Activated CD4-positive, alpha-beta T cell treated with anti-CD3 and anti-CD28 coated beads, Interleukin-2, amount 10 ng/mL, durations not matched to agents 24 days and 14 days (primary cell): ENCODE measurements around the gene SLC22A23. TPM values are rescaled to one million over a fixed set of nuclear protein-coding genes. Genes with fewer than 3 reads are reported as not detected.
"Not testable (repeated sequence)": the region's sequence is repeated elsewhere in the genome, so short reads cannot be mapped to it uniquely, and the experiment has no call there.

Source experiments
- DNase-seq: peaks from one replicate; pipeline ENCODE4 v3.0.0; 2022
- H3K27ac Mint-ChIP-seq: one replicate; pipeline ENCODE4 v1.8.0; 2022; ENCODE audit warnings: mild to moderate bottlenecking, mixed read lengths
- H3K27me3 Mint-ChIP-seq: one replicate; pipeline ENCODE4 v1.8.0; 2022; ENCODE audit warnings: mixed read lengths
- H3K36me3 Mint-ChIP-seq: one replicate; pipeline ENCODE4 v1.8.0; 2022; ENCODE audit warnings: low read depth, mild to moderate bottlenecking, mixed read lengths
- H3K4me1 Mint-ChIP-seq: one replicate; pipeline ENCODE4 v1.8.0; 2021; ENCODE audit warnings: mixed read lengths
- H3K4me3 Mint-ChIP-seq: one replicate; pipeline ENCODE4 v1.8.0; 2022; ENCODE audit warnings: mild to moderate bottlenecking, moderate library complexity, mixed read lengths
- H3K9me3 Mint-ChIP-seq: one replicate; pipeline ENCODE4 v1.8.0; 2021; ENCODE audit warnings: mixed read lengths
- intact Hi-C: fragments of 100-400 bp; cut with micrococcal nuclease; formaldehyde crosslinking; loops from one replicate; pipeline ENCODE4 v1.15.1; 2023
- total RNA-seq: library from RNA; stranded (reverse); gene quantifications from 2 replicates; pipeline ENCODE4 v1.2.3, GENCODE V29; 2022

SLC22A23 gene
- total RNA-seq, 1 donor from 2014 or later, result 0.12 TPM

DNA sequence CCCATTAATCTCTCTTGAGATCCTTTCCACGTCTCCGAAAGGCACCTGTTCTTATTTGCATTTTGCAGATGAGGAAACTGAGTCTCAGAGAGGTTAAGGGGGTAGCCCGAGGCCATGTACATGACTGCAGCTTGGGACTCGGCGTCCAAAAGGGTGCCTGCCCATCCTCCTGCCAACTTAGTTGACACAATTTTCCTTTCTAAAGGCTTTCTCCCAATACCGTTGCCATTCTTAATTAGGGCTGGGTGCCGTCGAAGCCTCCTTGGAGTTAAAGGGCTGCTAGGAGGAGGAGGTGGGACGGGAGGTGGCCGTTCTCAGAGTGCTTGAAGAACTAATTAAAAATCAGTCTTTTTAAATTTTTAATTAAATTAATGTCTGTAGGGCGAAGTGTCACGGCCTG lies 198.6 kb downstream of the SLC22A23 start:
- H3K4me1 Mint-ChIP-seq, result peaks cover 29% of the 10 kb centered on the region
- no peaks in the 10 kb centered on the region for H3K9me3 Mint-ChIP-seq
- intact Hi-C loops, result loop anchor here (1.0 to 10.0 kb wide), 8 partner anchors 49 to 879 kb away; partner anchors contain the start of genes BPHL, ECI2, NQO2 and WRNIP1
- H3K36me3 Mint-ChIP-seq, result peaks cover 23% of the 10 kb centered on the region
- DNase-seq, result no peak
- no peak overlapping the region for H3K27ac Mint-ChIP-seq
- peak overlapping the region; percentile 72 for H3K4me3 Mint-ChIP-seq
- H3K27me3 Mint-ChIP-seq, result peaks cover 19% of the 10 kb centered on the region

DNA sequence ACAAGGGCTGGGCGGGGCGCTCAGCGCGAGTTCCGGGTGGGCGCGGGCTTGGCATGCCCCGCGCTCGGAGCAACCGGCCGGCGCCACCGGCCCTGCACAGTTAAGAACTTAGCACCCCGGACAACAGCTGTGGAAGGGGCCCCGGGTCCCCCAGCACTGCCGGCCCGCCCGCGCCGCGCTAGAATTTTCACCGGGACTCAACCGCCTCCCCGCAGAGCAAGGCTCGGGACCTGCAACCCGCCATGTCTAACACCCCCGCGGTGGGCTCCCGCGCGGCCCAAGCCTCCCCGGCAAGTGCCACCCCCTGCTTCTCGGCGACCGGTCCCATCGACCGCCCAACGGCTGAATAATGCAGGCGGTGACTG lies 203.3 kb downstream of the SLC22A23 start:
- intact Hi-C loops, result loop anchor here (10.0 kb wide), 1 partner anchor 761 kb away; no protein-coding TSS in a partner anchor
- Mint-ChIP-seq H3K4me3 (no peak overlapping the region), H3K9me3 (no peaks in the 10 kb centered on the region), H3K27ac (no peak overlapping the region), H3K27me3 (peaks cover 36% of the 10 kb centered on the region), H3K4me1 (peaks cover 6% of the 10 kb centered on the region), H3K36me3 (no peaks in the 10 kb centered on the region)
- no peak for DNase-seq

DNA sequence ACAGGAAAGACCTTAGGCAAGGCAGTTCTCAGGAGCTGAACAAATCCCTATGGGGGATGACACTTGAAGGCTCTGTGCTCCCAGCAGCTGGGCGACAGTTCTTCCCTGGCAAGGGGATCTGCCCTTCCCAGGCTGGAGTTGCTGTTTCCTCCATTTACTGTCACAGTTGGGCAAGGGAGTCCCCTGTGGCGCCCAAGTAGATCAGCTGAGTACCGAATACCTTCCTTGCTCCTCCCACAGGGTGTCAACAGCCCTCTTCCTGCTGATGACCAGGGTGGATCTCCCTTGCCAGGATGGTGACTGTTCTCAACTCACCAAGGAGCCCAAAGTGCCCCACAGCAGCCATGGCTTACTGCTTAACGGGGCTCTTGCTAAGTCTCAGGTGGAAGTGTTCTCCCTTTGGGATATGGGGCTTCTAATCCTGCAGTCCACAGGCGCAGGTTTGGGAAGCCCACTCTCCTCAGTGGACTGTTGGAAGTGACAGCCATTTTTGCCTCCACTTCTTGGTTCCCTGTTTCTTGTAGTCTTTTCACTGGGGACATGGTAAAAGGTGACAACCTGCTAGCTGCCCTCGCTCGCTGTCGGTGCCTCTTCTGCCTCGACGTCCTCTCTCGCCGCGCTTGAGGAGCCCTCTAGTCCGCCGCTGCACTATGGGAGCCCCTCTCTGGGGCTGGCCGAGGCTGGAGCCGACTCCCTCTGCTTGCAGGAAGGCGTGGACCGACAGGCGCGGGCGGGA lies 203.8 kb downstream of the SLC22A23 start:
- Mint-ChIP-seq H3K4me1 (peaks cover 6% of the 10 kb centered on the region), H3K9me3 (no peaks in the 10 kb centered on the region), H3K27me3 (peaks cover 42% of the 10 kb centered on the region), H3K27ac (no peak overlapping the region), H3K4me3 (no peak overlapping the region), H3K36me3 (no peaks in the 10 kb centered on the region)
- DNase-seq, result peak; percentile 56
- intact Hi-C loops, result loop anchor here (10.0 kb wide), 1 partner anchor 762 kb away; no protein-coding TSS in a partner anchor

DNA sequence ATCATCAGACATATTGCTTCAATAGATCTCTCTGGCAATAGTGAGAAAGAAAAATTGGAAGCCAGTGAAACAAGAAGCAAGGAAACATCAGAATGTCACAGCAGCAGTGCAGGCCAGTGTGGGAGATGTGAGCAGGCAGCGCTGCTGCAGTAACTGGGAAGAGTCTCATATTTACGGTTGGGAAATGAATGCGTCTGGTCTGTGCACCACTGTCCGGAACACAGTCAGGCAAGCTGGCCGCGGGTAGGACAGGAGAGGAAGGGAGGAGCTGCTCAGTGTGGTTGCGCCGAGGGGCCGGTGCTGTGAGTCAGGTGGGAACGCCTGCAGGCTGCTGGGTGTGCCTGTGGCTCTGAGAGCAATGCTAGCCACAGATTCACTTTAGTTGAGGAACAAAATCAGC lies 204.5 kb downstream of the SLC22A23 start:
- DNase-seq, result peak; percentile 57
- H3K27ac Mint-ChIP-seq, result no peak overlapping the region
- H3K36me3 Mint-ChIP-seq, result no peaks in the 10 kb centered on the region
- no peaks in the 10 kb centered on the region for H3K9me3 Mint-ChIP-seq
- peaks cover 45% of the 10 kb centered on the region for H3K27me3 Mint-ChIP-seq
- peaks cover 6% of the 10 kb centered on the region for H3K4me1 Mint-ChIP-seq
- intact Hi-C loops, result loop anchor here (10.0 kb wide), 1 partner anchor 762 kb away; no protein-coding TSS in a partner anchor
- H3K4me3 Mint-ChIP-seq, result no peak overlapping the region

DNA sequence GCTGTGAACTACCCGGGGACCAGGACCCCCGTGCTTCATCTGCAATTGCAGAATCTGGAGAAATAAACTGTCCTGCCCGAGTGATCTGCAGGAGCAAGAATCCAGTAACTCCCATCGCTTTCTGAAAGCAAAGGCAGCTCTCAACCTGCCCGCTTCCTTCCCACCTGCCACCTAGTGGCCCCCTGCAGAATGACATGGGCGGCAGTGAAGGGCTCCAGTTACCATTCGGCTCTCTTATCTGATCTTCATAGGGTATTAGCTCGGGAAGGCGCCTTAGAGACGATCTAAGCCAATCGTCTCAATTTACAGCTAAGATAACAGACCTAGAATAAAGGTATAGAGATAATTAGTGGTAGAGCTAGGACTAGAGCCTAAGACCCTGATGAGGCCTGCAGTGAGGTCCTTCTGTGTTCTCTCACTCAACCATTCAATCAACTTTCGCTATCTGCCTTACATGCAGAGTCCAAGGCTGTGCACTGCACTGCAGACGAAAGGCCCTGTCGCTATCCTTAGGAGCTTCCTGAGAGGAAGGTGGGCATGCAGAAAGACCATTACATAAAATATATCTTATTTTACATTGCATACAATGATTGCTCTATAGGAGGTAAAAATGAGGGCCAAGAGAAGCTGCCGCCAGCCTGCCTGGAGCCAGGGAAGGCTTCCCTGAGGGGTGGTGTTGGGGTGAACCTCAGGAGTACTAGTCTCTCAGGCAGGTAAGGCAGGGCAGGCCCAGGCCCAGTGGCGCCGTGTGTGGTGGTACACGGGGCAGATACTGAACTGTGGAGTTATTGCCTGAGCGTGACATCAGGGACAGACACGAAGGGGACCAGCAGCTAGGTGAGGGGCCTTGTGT lies 205.2 kb downstream of the SLC22A23 start:
- DNase-seq, result peak; percentile 95
- H3K27me3 Mint-ChIP-seq, result peaks cover 43% of the 10 kb centered on the region
- H3K4me1 Mint-ChIP-seq, result peaks cover 6% of the 10 kb centered on the region
- no peaks in the 10 kb centered on the region for H3K36me3 Mint-ChIP-seq
- H3K27ac Mint-ChIP-seq, result no peak overlapping the region
- H3K4me3 Mint-ChIP-seq, result peak overlapping the region; percentile 24
- no peaks in the 10 kb centered on the region for H3K9me3 Mint-ChIP-seq
- intact Hi-C loops, result loop anchor here (1.0 to 10.0 kb wide), 3 partner anchors 21 to 763 kb away; no protein-coding TSS in a partner anchor

DNA sequence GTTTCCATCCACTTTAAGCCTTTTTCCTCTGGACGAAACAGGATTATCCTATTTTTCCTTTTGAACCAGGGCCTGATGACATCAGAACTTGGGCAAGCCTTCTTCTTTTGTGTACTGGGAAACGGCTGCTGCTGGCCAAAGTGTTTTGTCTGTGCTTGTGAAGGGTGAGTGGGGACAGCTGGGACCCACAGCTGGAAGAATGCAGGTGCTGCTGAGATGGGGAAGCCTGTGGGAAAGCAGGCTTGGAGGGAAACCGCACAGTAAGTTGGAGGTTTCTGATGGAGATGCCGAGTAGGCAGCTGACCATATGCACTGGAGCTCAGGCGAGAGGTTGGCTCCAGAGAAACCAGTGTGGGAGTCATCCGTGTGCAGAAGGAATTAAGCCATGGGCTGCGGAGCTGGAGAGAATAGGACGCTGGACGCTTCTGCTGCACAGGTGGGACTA lies 206.6 kb downstream of the SLC22A23 start:
- Mint-ChIP-seq H3K4me1 (peaks cover 6% of the 10 kb centered on the region), H3K4me3 (no peak overlapping the region), H3K27me3 (peaks cover 40% of the 10 kb centered on the region), H3K36me3 (no peaks in the 10 kb centered on the region), H3K27ac (no peak overlapping the region), H3K9me3 (no peaks in the 10 kb centered on the region)
- intact Hi-C loops, result loop anchor here (2.0 to 10.0 kb wide), 2 partner anchors 19 to 765 kb away; no protein-coding TSS in a partner anchor
- no peak for DNase-seq

DNA sequence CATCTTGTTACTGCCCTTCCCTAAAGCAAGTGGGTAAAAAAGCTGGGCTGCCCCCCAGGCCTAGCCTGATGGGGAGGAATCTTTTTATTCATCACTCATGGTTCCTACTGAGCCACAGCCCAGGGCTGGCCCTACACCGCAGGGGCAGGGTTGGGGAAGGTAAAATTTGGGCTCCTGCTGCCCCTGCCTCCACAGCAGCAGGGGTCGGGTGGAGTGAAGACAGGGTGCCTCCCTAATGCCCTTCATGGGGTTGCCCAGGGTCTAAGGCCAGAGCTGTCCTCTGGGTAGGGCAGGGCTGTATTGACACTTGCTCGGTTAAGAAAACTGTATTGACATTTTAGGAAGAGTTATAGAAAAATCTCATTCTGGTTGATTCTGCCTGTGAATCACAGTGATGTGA lies 207.0 kb downstream of the SLC22A23 start:
- Mint-ChIP-seq H3K27me3 (peaks cover 40% of the 10 kb centered on the region), H3K4me1 (peaks cover 6% of the 10 kb centered on the region), H3K9me3 (no peaks in the 10 kb centered on the region), H3K4me3 (no peak overlapping the region), H3K27ac (no peak overlapping the region), H3K36me3 (no peaks in the 10 kb centered on the region)
- intact Hi-C loops, result loop anchor here (2.0 to 10.0 kb wide), 2 partner anchors 19 to 765 kb away; no protein-coding TSS in a partner anchor
- no peak for DNase-seq

DNA sequence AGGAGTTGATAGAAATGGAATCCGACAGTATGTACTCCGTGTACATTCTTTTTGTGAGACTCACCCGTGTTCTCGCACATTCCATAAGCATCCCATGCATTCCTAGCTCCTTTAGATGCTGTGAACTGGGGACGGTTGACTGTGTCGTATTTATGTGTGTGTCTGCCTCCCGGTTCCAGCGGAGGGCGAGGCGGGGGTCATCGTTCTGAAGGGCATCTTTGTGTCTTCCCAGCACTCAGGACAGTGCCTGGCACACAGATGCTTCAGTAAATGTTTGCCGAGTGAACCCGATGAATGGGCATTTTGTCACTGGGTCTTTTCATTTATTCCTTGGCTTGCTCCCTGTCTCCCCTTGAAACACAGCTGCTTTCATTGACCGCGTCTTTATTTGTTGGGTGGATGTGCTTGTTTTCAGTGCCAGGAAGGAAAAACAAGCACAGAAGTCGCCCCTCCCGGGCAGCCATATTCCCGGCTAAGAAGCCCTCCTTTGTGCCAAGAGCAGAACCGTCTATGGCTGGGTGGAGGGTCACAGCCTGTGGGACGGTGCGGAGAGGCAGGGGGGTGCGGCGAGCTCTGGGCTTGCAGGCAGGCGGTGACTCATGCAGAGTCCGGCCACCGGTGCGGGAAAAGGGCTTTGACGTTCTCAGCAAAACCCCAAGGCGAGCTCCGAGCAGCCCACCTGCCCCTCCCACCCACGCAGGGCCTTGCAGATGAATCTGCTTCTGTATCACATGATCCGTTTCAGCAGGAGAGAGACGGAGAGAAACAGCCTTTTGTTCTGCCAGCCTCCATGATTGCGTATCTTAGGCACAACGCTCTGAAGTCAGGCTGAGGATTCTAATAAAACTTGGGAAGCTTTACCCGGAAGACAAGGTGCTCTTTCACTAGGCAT lies 209.3 kb downstream of the SLC22A23 start:
- no peaks in the 10 kb centered on the region for H3K36me3 Mint-ChIP-seq
- no peaks in the 10 kb centered on the region for H3K9me3 Mint-ChIP-seq
- H3K27ac Mint-ChIP-seq, result no peak overlapping the region
- no peak for DNase-seq
- intact Hi-C loops, result no loop called here
- peaks cover 6% of the 10 kb centered on the region for H3K4me1 Mint-ChIP-seq
- H3K4me3 Mint-ChIP-seq, result no peak overlapping the region
- peaks cover 53% of the 10 kb centered on the region for H3K27me3 Mint-ChIP-seq

DNA sequence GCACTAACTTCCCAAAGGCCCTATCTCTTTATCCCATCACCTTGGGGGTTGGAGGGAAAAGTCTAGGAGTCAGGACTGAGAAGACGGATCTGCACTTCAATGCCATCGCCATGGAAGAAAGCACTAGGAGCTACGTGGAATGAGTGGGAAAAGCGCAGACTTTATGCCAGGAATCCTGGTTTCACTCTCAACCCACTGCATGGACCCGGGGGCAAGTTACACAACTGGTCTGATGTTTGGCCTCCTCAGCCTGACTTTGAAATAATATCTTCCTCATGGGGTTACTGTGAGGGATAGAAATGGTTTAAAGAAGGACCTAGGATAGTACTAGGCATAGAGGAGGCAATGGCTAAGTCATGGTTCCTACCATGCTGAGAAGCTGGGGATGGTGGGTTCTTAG lies 211.6 kb downstream of the SLC22A23 start:
- Mint-ChIP-seq H3K4me1 (no peaks in the 10 kb centered on the region), H3K9me3 (no peaks in the 10 kb centered on the region), H3K4me3 (no peak overlapping the region), H3K36me3 (no peaks in the 10 kb centered on the region), H3K27me3 (peaks cover 55% of the 10 kb centered on the region), H3K27ac (no peak overlapping the region)
- intact Hi-C loops, result no loop called here
- DNase-seq, result no peak

DNA sequence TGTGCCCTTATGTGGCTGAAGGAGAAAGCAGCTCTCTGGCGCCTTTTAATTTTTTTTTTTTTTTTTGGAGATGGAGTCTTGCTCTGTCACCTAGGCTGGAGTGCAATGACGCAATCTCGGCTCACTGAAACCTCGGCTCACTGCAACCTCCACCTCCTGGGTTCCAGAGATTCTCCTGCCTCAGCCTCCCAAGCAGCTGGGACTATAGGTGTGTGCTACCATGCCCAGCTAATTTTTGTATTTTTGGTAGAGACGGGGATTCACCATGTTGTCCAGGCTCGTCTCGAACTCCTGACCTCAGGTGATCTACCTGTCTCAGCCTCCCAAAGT lies 212.1 kb downstream of the SLC22A23 start:
- H3K27ac Mint-ChIP-seq, H3K36me3 Mint-ChIP-seq, DNase-seq, H3K9me3 Mint-ChIP-seq, intact Hi-C loops, H3K4me1 Mint-ChIP-seq, H3K4me3 Mint-ChIP-seq: not testable (repeated sequence)
- H3K27me3 Mint-ChIP-seq, result peaks cover 55% of the 10 kb centered on the region

DNA sequence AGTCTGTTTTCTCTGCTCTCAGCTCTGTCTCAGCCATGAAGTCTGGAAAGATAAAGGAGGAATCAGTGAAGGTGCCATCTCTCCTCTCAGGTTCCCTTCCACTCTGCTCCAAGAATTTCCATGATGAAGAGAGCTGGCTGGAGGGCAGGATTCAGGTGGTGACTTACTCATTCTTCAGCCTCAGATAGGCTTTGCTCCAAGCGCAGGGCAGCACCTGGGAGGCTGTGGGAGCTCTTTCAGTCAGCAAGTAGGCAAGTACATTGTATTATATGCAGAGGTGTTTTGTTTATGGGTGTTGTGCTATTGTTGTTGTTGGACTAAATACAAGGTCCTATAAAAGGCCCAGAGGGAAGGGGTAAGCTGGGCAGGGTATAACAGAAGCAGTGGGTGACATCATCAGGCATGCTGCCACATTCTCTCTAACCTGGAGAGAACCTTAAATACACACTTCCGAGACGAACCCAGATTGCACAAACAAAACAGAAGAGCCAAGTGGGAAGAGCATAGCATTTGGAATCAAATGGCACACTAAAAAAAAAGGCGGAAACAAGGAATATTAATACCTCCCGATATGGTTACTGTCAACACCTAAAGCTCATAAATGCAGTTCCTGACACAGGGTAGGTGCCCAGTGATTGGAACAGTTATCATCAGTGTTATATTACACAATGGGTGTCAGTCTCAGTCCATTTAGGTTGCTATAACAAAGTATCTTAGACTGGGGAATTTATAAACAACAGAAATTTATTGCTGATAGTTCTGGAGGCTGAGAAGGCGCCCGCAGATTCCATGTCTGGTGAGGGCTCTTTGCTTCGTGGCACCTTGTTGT lies 212.6 kb downstream of the SLC22A23 start:
- intact Hi-C loops, result no loop called here
- Mint-ChIP-seq H3K4me1 (no peaks in the 10 kb centered on the region), H3K4me3 (no peak overlapping the region), H3K9me3 (no peaks in the 10 kb centered on the region), H3K27ac (no peak overlapping the region), H3K36me3 (no peaks in the 10 kb centered on the region), H3K27me3 (peaks cover 52% of the 10 kb centered on the region)
- no peak for DNase-seq

DNA sequence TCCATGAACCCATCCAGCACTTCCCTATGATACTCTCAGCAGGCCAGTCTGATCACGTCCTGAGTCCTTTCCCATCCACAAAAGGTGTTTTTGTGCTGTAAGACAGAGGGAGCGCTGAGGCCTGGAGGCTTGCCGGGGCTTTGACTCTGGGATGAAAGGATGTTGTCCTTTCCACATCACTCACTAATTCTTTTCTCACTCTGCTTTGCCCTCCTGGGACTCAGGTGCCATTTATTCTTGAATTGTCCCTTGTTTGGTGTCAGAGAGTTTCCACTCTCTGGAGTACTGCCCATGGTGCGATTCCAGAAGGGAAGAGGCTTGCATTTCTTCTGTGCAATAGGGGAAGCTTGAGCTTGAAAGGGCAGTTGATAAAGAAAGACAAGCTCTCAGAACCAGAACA lies 214.1 kb downstream of the SLC22A23 start:
- intact Hi-C loops, result no loop called here
- Mint-ChIP-seq H3K27ac (no peak overlapping the region), H3K4me1 (no peaks in the 10 kb centered on the region), H3K27me3 (peaks cover 50% of the 10 kb centered on the region), H3K36me3 (no peaks in the 10 kb centered on the region), H3K4me3 (no peak overlapping the region), H3K9me3 (no peaks in the 10 kb centered on the region)
- no peak for DNase-seq

DNA sequence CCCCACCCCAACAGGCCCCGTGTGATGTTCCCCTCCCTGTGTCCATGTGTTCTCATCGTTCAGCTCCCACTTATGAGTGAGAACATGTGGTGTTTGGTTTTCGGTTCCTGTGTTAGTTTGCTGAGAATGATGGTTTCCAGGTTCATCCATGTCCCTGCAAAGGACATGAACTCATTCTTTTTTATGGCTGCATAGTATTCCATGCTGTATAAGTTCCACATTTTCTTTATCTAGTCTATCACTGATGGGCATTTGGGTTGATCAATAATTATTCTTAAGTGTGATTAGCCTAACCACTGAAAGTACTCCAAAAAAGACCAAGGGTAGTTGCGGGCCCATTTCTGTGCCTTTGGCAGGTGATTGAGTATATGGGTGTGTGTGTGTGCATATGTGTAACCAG lies 215.1 kb downstream of the SLC22A23 start:
- DNase-seq, H3K9me3 Mint-ChIP-seq, H3K4me3 Mint-ChIP-seq, H3K27ac Mint-ChIP-seq, intact Hi-C loops, H3K4me1 Mint-ChIP-seq, H3K36me3 Mint-ChIP-seq: not testable (repeated sequence)
- peaks cover 51% of the 10 kb centered on the region for H3K27me3 Mint-ChIP-seq
